Measurements from ENCODE around the gene PRKN. TPM values are rescaled to one million over a fixed set of nuclear protein-coding genes. Genes with fewer than 3 reads are reported as not detected.

Gene PRKN
- total and polyA plus RNA-seq, 9 donors, result 3.0 to 15.0 (median 9.2) TPM

DNA sequence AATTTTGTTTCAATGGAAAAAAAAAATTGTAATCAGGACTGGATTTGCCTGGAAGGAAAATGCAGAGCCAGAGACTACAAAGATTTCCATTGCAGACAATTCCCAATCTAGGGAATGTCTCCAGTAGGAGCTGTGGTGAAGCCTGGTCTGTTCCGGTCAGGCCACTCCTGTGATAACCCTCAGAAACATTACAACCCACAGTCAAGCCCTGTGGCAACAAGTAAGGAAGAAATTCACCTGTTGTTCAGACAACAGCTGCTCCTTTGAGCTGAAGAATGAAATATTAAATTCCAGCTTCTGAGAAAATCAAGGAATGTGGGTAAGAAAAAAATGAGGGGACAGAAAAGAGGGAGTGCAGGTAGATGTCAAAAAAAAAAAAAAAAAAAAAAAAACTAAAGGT is 8.0 kb downstream of the PRKN start:
- H3K4me3 ChIP-seq, result no peak overlapping the region
- TF ChIP-seq, protein P1, sequence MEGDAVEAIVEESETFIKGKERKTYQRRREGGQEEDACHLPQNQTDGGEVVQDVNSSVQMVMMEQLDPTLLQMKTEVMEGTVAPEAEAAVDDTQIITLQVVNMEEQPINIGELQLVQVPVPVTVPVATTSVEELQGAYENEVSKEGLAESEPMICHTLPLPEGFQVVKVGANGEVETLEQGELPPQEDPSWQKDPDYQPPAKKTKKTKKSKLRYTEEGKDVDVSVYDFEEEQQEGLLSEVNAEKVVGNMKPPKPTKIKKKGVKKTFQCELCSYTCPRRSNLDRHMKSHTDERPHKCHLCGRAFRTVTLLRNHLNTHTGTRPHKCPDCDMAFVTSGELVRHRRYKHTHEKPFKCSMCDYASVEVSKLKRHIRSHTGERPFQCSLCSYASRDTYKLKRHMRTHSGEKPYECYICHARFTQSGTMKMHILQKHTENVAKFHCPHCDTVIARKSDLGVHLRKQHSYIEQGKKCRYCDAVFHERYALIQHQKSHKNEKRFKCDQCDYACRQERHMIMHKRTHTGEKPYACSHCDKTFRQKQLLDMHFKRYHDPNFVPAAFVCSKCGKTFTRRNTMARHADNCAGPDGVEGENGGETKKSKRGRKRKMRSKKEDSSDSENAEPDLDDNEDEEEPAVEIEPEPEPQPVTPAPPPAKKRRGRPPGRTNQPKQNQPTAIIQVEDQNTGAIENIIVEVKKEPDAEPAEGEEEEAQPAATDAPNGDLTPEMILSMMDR (IDR thresholded peaks at IDR 0.05), result no peak
- TF ChIP-seq POLR2A (IDR thresholded peaks at IDR 0.05) (no peak), EP300 (IDR thresholded peaks at IDR 0.05) (no peak)
- H3K4me1 ChIP-seq (ENCODE audit: insufficient read depth), result no peaks in the 10 kb centered on the region
- WGBS, 3 donors, result 72 to 100% (median 93%) methylated on average over 1 of the region's 1 CpG
- intact Hi-C loops (cut with DNase I), result no loop called here
- H3K27me3 ChIP-seq, result no peaks in the 10 kb centered on the region
- DNase-seq, result no peak
- H3K9me3 ChIP-seq, result no peaks in the 10 kb centered on the region
- H3K36me3 ChIP-seq, result no peaks in the 10 kb centered on the region
- no peak overlapping the region for H3K27ac ChIP-seq

DNA sequence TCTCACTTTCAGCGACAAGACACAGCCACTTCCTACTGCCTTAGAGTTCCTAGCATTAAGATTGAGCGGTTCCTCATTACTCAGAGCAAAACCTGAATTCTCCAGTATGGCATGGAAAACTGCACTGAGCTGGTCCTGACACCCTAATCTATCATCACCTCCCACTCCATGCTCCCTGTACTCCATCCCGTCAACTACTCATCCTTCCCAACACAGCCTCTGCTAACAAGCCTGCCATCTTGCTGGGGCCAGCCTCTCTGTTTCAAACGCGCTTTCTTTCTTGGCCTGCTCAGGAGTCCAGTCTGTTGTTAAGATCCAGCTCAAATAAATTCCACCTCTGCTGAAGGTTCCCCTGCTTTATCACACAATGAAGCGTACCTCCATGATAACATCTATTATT is 12.0 kb downstream of the PRKN start:
- DNase-seq, result no peak
- intact Hi-C loops (cut with DNase I), result no loop called here
- Histone ChIP-seq H3K36me3 (no peaks in the 10 kb centered on the region), H3K27me3 (no peaks in the 10 kb centered on the region), H3K4me3 (no peak overlapping the region), H3K4me1 (ENCODE audit: insufficient read depth) (no peaks in the 10 kb centered on the region), H3K27ac (no peak overlapping the region), H3K9me3 (no peaks in the 10 kb centered on the region)
- WGBS, 3 donors, result 95 to 97% (median 96%) methylated on average over 6 of the region's 6 CpGs
- TF ChIP-seq, protein P1 (IDR thresholded peaks at IDR 0.05), result no peak
- TF ChIP-seq POLR2A (IDR thresholded peaks at IDR 0.05), result no peak
- no peak for TF ChIP-seq EP300 (IDR thresholded peaks at IDR 0.05)

GRCh38 chr6:162713974-162714780 is 13.4 kb downstream of the PRKN start:
- Histone ChIP-seq H3K9me3 (no peaks in the 10 kb centered on the region), H3K27ac (no peak overlapping the region), H3K27me3 (no peaks in the 10 kb centered on the region), H3K4me1 (ENCODE audit: insufficient read depth) (no peaks in the 10 kb centered on the region), H3K36me3 (no peaks in the 10 kb centered on the region), H3K4me3 (no peak overlapping the region)
- intact Hi-C loops (cut with DNase I), result no loop called here
- 87 to 93% (median 91%) methylated on average over 13 of the region's 13 CpGs for WGBS, 3 donors
- TF ChIP-seq, protein P1 (IDR thresholded peaks at IDR 0.05), result no peak
- TF ChIP-seq EP300 (IDR thresholded peaks at IDR 0.05) (no peak), POLR2A (IDR thresholded peaks at IDR 0.05) (no peak)
- DNase-seq, result no peak

DNA sequence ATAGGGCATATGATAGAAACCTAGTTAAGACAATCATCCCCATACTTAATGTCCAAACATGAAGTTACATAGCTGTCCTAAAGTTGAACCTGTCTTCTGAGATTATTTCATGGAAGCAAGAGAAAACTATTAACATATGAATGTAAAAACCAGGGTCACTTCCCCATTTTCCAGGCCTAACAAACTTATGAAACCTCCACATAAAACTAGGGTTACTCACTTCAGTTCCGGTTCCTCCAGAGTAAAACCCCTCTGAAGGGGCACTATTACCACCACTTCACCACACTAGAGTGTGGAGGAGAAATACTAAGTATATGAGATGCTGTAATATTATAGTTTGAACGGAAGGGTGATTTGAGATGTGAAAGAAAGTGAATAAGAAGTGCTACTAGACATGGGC is 14.9 kb downstream of the PRKN start:
- 92 to 98% (median 96%) methylated on average over 2 of the region's 2 CpGs for WGBS, 3 donors
- Histone ChIP-seq H3K4me1 (ENCODE audit: insufficient read depth) (no peaks in the 10 kb centered on the region), H3K4me3 (no peak overlapping the region), H3K27ac (no peak overlapping the region), H3K27me3 (no peaks in the 10 kb centered on the region), H3K36me3 (no peaks in the 10 kb centered on the region), H3K9me3 (no peaks in the 10 kb centered on the region)
- DNase-seq, result no peak
- intact Hi-C loops (cut with DNase I), result no loop called here
- TF ChIP-seq, protein P1 (IDR thresholded peaks at IDR 0.05), result no peak
- no peak for TF ChIP-seq POLR2A (IDR thresholded peaks at IDR 0.05)
- TF ChIP-seq EP300 (IDR thresholded peaks at IDR 0.05), result no peak
